Uterus (tissue), 2 donors: Measurements from ENCODE around the gene FCGR2B.
"Not testable (repeated sequence)": the region's sequence is repeated elsewhere in the genome, so short reads cannot be mapped to it uniquely, and the experiment has no call there.

Experiments used
- CTCF ChIP-seq, 4 experiments: fragments of 200-600 bp in 2 of 4; fragments of 450-650 bp in 2 of 4; sonication (generic) in 2 of 4; IDR thresholded peaks; one replicate each; pipeline ENCODE4 v1.5.1; 2016 to 2019; ENCODE audit warnings: antibody characterized with exemption in 4 of 4, mild to moderate bottlenecking in 2 of 4, moderate library complexity in 1 of 4
- POLR2A ChIP-seq, 2 donors: fragments of 450-650 bp; IDR thresholded peaks; one replicate each; pipeline ENCODE4 v1.6.1; 2016; ENCODE audit warnings: antibody characterized with exemption in 2 of 2, mild to moderate bottlenecking in 1 of 2, moderate library complexity in 1 of 2

- TF ChIP-seq CTCF (IDR thresholded peaks at IDR 0.05), result peak in 3 of 4 experiments; percentile 12 to 25 (median 16)
- TF ChIP-seq POLR2A (IDR thresholded peaks at IDR 0.05), result not testable (repeated sequence)
Observed at GRCh38 chr1:161647507-161648360, 15.2 kb upstream of the FCGR2B start.
